Loucy (cell line): Measurements from ENCODE around the gene IP6K3.

ENCODE experiments used
- H2AFZ ChIP-seq: fragments of 200-600 bp; sonication (generic); 2 replicates; pipeline ENCODE4 v1.6.0; 2016; ENCODE audit warnings: antibody characterized with exemption, mild to moderate bottlenecking, low read length, moderate library complexity
- H3F3A ChIP-seq: fragments of 200-600 bp; 2 replicates; pipeline ENCODE4 v1.6.0; 2016; ENCODE audit warnings: antibody characterized with exemption, low read depth, mild to moderate bottlenecking
- H3K27me3 ChIP-seq: fragments of 200-600 bp; sonication (generic); 2 replicates; pipeline ENCODE4 v1.6.1; 2014; ENCODE audit warnings: low read length, mild to moderate bottlenecking; ENCODE audit not compliant: insufficient read depth, poor library complexity, severe bottlenecking
- H3K36me3 ChIP-seq: fragments of 200-600 bp; sonication (generic); 2 replicates; pipeline ENCODE4 v1.6.1; 2016; ENCODE audit warnings: low read length; ENCODE audit not compliant: insufficient read depth
- H3K4me1 ChIP-seq: fragments of 200-600 bp; sonication (generic); 2 replicates; pipeline ENCODE4 v1.5.1; 2014; ENCODE audit warnings: low read length, mild to moderate bottlenecking; ENCODE audit not compliant: insufficient read depth, poor library complexity, severe bottlenecking
- H3K4me2 ChIP-seq: fragments of 200-600 bp; sonication (generic); 2 replicates; pipeline ENCODE4 v1.6.0; 2014; ENCODE audit warnings: antibody characterized with exemption, low read length, low read depth, mild to moderate bottlenecking; ENCODE audit not compliant: poor library complexity, severe bottlenecking
- H3K4me3 ChIP-seq: fragments of 200-600 bp; sonication (generic); 2 replicates; pipeline ENCODE4 v1.5.1; 2014; ENCODE audit warnings: low read length, mild to moderate bottlenecking, mixed read lengths; ENCODE audit not compliant: poor library complexity, severe bottlenecking
- H3K79me2 ChIP-seq: fragments of 200-600 bp; sonication (generic); 2 replicates; pipeline ENCODE4 v1.6.1; 2014; ENCODE audit warnings: low read length; ENCODE audit not compliant: insufficient read depth
- H3K9ac ChIP-seq: fragments of 200-600 bp; sonication (generic); 2 replicates; pipeline ENCODE4 v1.6.0; 2014; ENCODE audit warnings: mild to moderate bottlenecking, low read depth, low read length, moderate library complexity; ENCODE audit not compliant: poor library complexity, severe bottlenecking
- H3K9me2 ChIP-seq: fragments of 200-600 bp; sonication (generic); replicated peaks from 2 replicates; pipeline ENCODE4 v1.6.1; 2016; ENCODE audit warnings: low read depth, low read length, mixed read lengths
- H3K9me3 ChIP-seq: fragments of 200-600 bp; sonication (generic); 2 replicates; pipeline ENCODE4 v1.6.1; 2014; ENCODE audit warnings: mild to moderate bottlenecking, antibody characterized with exemption, low read length, low read depth; ENCODE audit not compliant: insufficient read depth
- H4K20me1 ChIP-seq: fragments of 200-600 bp; sonication (generic); 2 replicates; pipeline ENCODE4 v1.6.0; 2014; ENCODE audit warnings: antibody characterized with exemption, low read length, mild to moderate bottlenecking; ENCODE audit not compliant: insufficient read depth, poor library complexity, severe bottlenecking
- EZH2phosphoT487 ChIP-seq: fragments of 200-600 bp; IDR thresholded peaks from 2 replicates; pipeline ENCODE4 v1.6.1; 2018; ENCODE audit warnings: antibody characterized with exemption, mild to moderate bottlenecking, moderate library complexity, borderline replicate concordance
- TF ChIP-seq, protein P1 (sequence below): fragments of 200-600 bp; sonication (generic); conservative IDR thresholded peaks from 2 replicates; pipeline ENCODE4 v1.5.1; 2014; ENCODE audit warnings: mild to moderate bottlenecking, antibody characterized with exemption, low read length

The IP6K3 gene

GRCh38 chr6:33778444-33779121 lies 31.9 kb upstream of the IP6K3 start:
- TF ChIP-seq, protein P1, sequence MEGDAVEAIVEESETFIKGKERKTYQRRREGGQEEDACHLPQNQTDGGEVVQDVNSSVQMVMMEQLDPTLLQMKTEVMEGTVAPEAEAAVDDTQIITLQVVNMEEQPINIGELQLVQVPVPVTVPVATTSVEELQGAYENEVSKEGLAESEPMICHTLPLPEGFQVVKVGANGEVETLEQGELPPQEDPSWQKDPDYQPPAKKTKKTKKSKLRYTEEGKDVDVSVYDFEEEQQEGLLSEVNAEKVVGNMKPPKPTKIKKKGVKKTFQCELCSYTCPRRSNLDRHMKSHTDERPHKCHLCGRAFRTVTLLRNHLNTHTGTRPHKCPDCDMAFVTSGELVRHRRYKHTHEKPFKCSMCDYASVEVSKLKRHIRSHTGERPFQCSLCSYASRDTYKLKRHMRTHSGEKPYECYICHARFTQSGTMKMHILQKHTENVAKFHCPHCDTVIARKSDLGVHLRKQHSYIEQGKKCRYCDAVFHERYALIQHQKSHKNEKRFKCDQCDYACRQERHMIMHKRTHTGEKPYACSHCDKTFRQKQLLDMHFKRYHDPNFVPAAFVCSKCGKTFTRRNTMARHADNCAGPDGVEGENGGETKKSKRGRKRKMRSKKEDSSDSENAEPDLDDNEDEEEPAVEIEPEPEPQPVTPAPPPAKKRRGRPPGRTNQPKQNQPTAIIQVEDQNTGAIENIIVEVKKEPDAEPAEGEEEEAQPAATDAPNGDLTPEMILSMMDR: no peak
- TF ChIP-seq EZH2phosphoT487: no peak
- Histone ChIP-seq H3K9me3 (no peaks in the 10 kb centered on the region), H3K9me2 (no peaks in the 10 kb centered on the region), H3K36me3 (peaks cover 69% of the 10 kb centered on the region; the same call in 1 of the 2 replicates), H2AFZ (no peak overlapping the region), H3K27me3 (no peaks in the 10 kb centered on the region), H3F3A (no peaks in the 10 kb centered on the region), H3K79me2 (peaks cover 7% of the 10 kb centered on the region), H3K9ac (no peak overlapping the region), H4K20me1 (no peaks in the 10 kb centered on the region), H3K4me3 (no peak overlapping the region), H3K4me2 (no peak overlapping the region), H3K4me1 (no peaks in the 10 kb centered on the region)

GRCh38 chr6:33777398-33778388 lies 31.0 kb upstream of the IP6K3 start:
- Histone ChIP-seq H3K4me3 (no peak overlapping the region), H3F3A (no peaks in the 10 kb centered on the region), H3K9me3 (no peaks in the 10 kb centered on the region), H3K79me2 (peaks cover 4% of the 10 kb centered on the region; the same call in 1 of the 2 replicates), H3K36me3 (peaks cover 74% of the 10 kb centered on the region; the same call in 1 of the 2 replicates), H3K9ac (no peak overlapping the region), H4K20me1 (no peaks in the 10 kb centered on the region), H3K4me1 (no peaks in the 10 kb centered on the region), H2AFZ (no peak overlapping the region), H3K27me3 (no peaks in the 10 kb centered on the region), H3K9me2 (no peaks in the 10 kb centered on the region), H3K4me2 (no peak overlapping the region)
- no peak for TF ChIP-seq EZH2phosphoT487
- TF ChIP-seq, protein P1: no peak

DNA sequence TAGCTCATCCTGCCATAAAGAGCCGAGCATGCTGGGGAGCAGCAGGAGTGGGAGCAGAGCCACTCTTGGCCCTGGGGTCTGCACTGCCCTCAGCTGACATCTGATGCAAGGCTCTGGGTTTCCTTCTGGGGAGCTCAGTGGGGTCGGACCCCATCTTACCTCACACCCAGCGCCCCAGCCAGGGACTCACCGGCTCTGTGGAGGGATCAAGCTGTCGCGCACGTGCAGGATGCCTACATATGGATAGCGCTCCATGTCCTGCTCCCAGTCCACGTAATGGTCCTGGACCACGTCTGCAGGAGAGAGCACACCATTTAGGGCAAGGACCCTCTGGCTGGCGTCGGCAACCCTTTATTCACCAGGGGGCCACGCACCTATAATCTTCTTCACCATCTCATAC lies 30.1 kb upstream of the IP6K3 start:
- H3K27me3 ChIP-seq: no peaks in the 10 kb centered on the region
- H2AFZ ChIP-seq: no peak overlapping the region
- H3K79me2 ChIP-seq: no peaks in the 10 kb centered on the region
- peaks cover 79% of the 10 kb centered on the region; the same call in 1 of the 2 replicates for H3K36me3 ChIP-seq
- TF ChIP-seq, protein P1: no peak
- no peak for TF ChIP-seq EZH2phosphoT487
- no peaks in the 10 kb centered on the region for H3K9me2 ChIP-seq
- no peak overlapping the region for H3K4me2 ChIP-seq
- H3K9me3 ChIP-seq: no peaks in the 10 kb centered on the region
- H3K4me1 ChIP-seq: no peaks in the 10 kb centered on the region
- no peak overlapping the region for H3K9ac ChIP-seq
- no peaks in the 10 kb centered on the region for H3F3A ChIP-seq
- no peak overlapping the region for H3K4me3 ChIP-seq
- no peaks in the 10 kb centered on the region for H4K20me1 ChIP-seq
